GM11168 (cell line): ENCODE data around the gene SERPINA9.

Experiments
- in situ Hi-C: fragments of 300-500 bp; cut with MboI; formaldehyde crosslinking; loops from one replicate; pipeline ENCODE4 v1.12.0; 2022; ENCODE audit warnings: low sequenced_read_pairs; ENCODE audit not compliant: unreplicated experiment

Gene SERPINA9

GRCh38 chr14:94466706-94467370, 9.2 kb downstream of the SERPINA9 start:
- in situ Hi-C loops = no loop called here

GRCh38 chr14:94465042-94465441, 11.0 kb downstream of the SERPINA9 start:
- in situ Hi-C loops = no loop called here

- in situ Hi-C loops = no loop called here
These were observed 11.7 kb downstream of the SERPINA9 start for GRCh38 chr14:94464290-94464689.

- in situ Hi-C loops = no loop called here
These were observed 13.0 kb downstream of the SERPINA9 start for GRCh38 chr14:94462763-94463572.

GRCh38 chr14:94462219-94462551, 13.8 kb downstream of the SERPINA9 start:
- in situ Hi-C loops = no loop called here

GRCh38 chr14:94461526-94462218, 14.3 kb downstream of the SERPINA9 start:
- in situ Hi-C loops = no loop called here

GRCh38 chr14:94460631-94461416, 15.2 kb downstream of the SERPINA9 start:
- in situ Hi-C loops = no loop called here

- in situ Hi-C loops = no loop called here
These were observed 17.3 kb downstream of the SERPINA9 start for GRCh38 chr14:94458558-94459205.

GRCh38 chr14:94458096-94458495, 17.9 kb downstream of the SERPINA9 start:
- in situ Hi-C loops = no loop called here

- in situ Hi-C loops = no loop called here
These were observed 20.1 kb downstream of the SERPINA9 start for GRCh38 chr14:94455928-94456327.

- in situ Hi-C loops = no loop called here
These were observed 24.2 kb downstream of the SERPINA9 start for GRCh38 chr14:94451826-94452225.

- in situ Hi-C loops = no loop called here
These were observed 24.8 kb downstream of the SERPINA9 start for GRCh38 chr14:94451091-94451771.

GRCh38 chr14:94450722-94451090, 25.3 kb downstream of the SERPINA9 start:
- in situ Hi-C loops = no loop called here

GRCh38 chr14:94449930-94450329, 26.1 kb downstream of the SERPINA9 start:
- in situ Hi-C loops = no loop called here

- in situ Hi-C loops = no loop called here
These were observed 27.8 kb downstream of the SERPINA9 start for GRCh38 chr14:94448071-94448808.

GRCh38 chr14:94447206-94447605, 28.8 kb downstream of the SERPINA9 start:
- in situ Hi-C loops = no loop called here

- in situ Hi-C loops = no loop called here
These were observed 29.9 kb downstream of the SERPINA9 start for GRCh38 chr14:94446126-94446525.

GRCh38 chr14:94445003-94445402, 31.0 kb downstream of the SERPINA9 start:
- in situ Hi-C loops = no loop called here
